Psoas muscle (tissue), 8 donors: ENCODE results near the gene BRD3. TPM values are rescaled to one million over a fixed set of nuclear protein-coding genes. Genes with fewer than 3 reads are reported as not detected.
"Not testable (repeated sequence)": the region's sequence is repeated elsewhere in the genome, so short reads cannot be mapped to it uniquely, and the experiment has no call there.

ENCODE experiments used
- ATAC-seq, 4 donors: fragments of 200-7000 bp; cut with Tn5 transposase; one replicate each; pipeline ENCODE4 v1.9.1; 2020; ENCODE audit warnings: moderate library complexity in 3 of 4, mild to moderate bottlenecking in 2 of 4
- DNase-seq, 2 donors: peaks; one replicate each; pipeline ENCODE4 v3.0.0-alpha.2; 2020
- H3K27ac ChIP-seq: fragments of 200-600 bp; one replicate; pipeline ENCODE4 v1.8.0; 2022
- H3K27me3 ChIP-seq, 3 donors: fragments of 200-600 bp in 1 of 3; one replicate each; pipeline versions ENCODE4 v1.6.1 to v1.8.0; 2013 to 2022; ENCODE audit warnings: low read length in 2 of 3, mild to moderate bottlenecking in 2 of 3, moderate library complexity in 1 of 3; ENCODE audit not compliant: insufficient read depth in 3 of 3
- H3K36me3 ChIP-seq, 2 donors: fragments of 200-600 bp in 1 of 2; one replicate each; pipeline versions ENCODE4 v1.6.1 to v1.8.0; 2013 to 2022; ENCODE audit warnings: low read depth in 1 of 2, mild to moderate bottlenecking in 1 of 2, moderate library complexity in 1 of 2; ENCODE audit not compliant: insufficient read depth in 1 of 2
- H3K4me1 ChIP-seq: fragments of 200-600 bp; one replicate; pipeline ENCODE4 v1.8.0; 2022
- H3K4me3 ChIP-seq: fragments of 200-600 bp; one replicate; pipeline ENCODE4 v1.8.0; 2022; ENCODE audit warnings: mild to moderate bottlenecking
- H3K9me3 ChIP-seq: fragments of 200-600 bp; one replicate; pipeline ENCODE4 v1.8.0; 2022
- WGBS, 3 donors: extraction: QIAGEN DNeasy Blood & Tissue Kit; methylation state at CpG; one replicate each; pipeline versions ENCODE4 v1.1.6 to v1.1.7; 2013; 5-methylcytosine and 5-hydroxymethylcytosine counted together
- intact Hi-C, 2 donors: fragments of 100-400 bp; cut with DNase I; formaldehyde crosslinking; loops; one replicate each; pipeline versions ENCODE4 v1.11.0 to v1.14.2; 2022
- polyA plus RNA-seq, 3 donors: library from polyadenylated mRNA; stranded (reverse); fragments of 200-250 nt; gene quantifications; one replicate each; pipeline ENCODE4 v1.2.3, GENCODE V29; 2013
- total RNA-seq, 4 donors: library from RNA; stranded (reverse); fragmentation: NEBNext Ultra II Directional in 2 of 4; extraction: Animal tissue kit (Norgen Biotek cat#: 25700) in 2 of 4; gene quantifications; one replicate each; pipeline versions ENCODE4 v1.2.1 to v1.2.4, GENCODE V29; 2021 to 2023
- TF ChIP-seq, protein P1 (sequence below): fragments of 200-600 bp; IDR thresholded peaks from one replicate; pipeline ENCODE4 v1.8.0; 2022; ENCODE audit warnings: antibody characterized with exemption
- donor health status: healthy with polysubstance abuse.
- donor health status: DM: no; HTN: no; CAD: no; lungs with moderate emphysema.
- donor health status: Bipolar disorder and iron deficiency.
- donor health status: healthy.
- donor health status: DM: yes; HTN: yes; CAD: no.
- donor health status: DM: no; HTN: no; CAD: no.
- donor health status: DM: no; HTN: no; CAD: no.
- donor health status: DM: yes; HTN: yes; CAD: no.

BRD3 gene
- total and polyA plus RNA-seq, 7 donors = 7.5 to 28.2 (median 21.7) TPM

DNA sequence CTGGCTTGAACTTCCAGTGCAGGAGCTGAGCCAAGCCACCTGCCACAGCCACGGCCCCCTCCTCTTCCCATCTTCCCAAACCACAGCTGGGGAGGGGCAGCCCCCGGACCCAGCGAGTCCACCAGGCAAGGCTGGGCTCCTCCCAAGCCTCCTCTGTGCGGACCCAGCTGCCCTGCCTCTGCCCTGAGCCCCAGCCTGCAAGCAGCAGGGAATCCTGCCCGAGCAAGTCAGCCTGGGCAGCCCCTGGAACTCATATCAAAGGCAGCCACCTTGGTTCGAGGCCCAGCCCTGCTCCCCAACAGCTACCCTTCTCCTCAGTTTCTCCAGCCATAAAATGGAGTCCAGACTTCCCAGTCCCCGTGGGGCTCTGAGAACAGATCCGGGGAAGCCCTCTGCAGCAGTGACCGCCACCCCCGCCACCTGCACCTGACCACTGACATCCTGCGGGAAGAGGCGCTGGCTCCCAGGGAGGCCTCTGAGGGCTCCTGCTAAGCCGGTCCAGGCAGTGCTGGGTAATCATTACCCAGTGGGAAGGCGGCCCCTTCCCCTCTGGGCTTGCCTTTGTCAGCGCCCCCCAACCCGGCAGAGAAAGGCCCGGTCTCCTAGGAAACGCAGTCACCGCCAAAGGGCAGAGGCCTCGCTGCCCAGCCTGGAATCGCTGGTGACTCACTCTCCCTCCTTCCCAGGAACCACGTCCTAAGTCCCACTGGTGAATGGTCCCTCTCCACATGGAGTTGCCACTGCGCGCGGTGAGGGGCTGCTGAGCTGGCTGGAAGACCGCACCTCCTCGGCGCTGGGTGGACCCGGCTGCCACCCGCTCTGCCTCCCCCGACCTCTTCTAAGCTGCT, 77.2 kb downstream of the BRD3 start:
- peak; percentile 62 to 71 for DNase-seq
- no peak for ATAC-seq
- no peaks in the 10 kb centered on the region for H3K9me3 ChIP-seq
- H3K4me3 ChIP-seq = peak overlapping the region; percentile 64
- intact Hi-C loops = loop anchor here in 1 of 2 donors (5.0 kb wide), 1 partner anchor 112 kb away; no protein-coding TSS in a partner anchor
- H3K27me3 ChIP-seq = peaks cover 0 to 49% (median 8%) of the 10 kb centered on the region in 3 donors
- WGBS, 3 donors = 30 to 46% (median 37%) methylated on average over 27 to 31 of the region's 31 CpGs
- H3K4me1 ChIP-seq = peaks cover 4% of the 10 kb centered on the region
- TF ChIP-seq, protein P1, sequence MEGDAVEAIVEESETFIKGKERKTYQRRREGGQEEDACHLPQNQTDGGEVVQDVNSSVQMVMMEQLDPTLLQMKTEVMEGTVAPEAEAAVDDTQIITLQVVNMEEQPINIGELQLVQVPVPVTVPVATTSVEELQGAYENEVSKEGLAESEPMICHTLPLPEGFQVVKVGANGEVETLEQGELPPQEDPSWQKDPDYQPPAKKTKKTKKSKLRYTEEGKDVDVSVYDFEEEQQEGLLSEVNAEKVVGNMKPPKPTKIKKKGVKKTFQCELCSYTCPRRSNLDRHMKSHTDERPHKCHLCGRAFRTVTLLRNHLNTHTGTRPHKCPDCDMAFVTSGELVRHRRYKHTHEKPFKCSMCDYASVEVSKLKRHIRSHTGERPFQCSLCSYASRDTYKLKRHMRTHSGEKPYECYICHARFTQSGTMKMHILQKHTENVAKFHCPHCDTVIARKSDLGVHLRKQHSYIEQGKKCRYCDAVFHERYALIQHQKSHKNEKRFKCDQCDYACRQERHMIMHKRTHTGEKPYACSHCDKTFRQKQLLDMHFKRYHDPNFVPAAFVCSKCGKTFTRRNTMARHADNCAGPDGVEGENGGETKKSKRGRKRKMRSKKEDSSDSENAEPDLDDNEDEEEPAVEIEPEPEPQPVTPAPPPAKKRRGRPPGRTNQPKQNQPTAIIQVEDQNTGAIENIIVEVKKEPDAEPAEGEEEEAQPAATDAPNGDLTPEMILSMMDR = no peak
- no peaks in the 10 kb centered on the region for H3K36me3 ChIP-seq
- no peak overlapping the region for H3K27ac ChIP-seq

DNA sequence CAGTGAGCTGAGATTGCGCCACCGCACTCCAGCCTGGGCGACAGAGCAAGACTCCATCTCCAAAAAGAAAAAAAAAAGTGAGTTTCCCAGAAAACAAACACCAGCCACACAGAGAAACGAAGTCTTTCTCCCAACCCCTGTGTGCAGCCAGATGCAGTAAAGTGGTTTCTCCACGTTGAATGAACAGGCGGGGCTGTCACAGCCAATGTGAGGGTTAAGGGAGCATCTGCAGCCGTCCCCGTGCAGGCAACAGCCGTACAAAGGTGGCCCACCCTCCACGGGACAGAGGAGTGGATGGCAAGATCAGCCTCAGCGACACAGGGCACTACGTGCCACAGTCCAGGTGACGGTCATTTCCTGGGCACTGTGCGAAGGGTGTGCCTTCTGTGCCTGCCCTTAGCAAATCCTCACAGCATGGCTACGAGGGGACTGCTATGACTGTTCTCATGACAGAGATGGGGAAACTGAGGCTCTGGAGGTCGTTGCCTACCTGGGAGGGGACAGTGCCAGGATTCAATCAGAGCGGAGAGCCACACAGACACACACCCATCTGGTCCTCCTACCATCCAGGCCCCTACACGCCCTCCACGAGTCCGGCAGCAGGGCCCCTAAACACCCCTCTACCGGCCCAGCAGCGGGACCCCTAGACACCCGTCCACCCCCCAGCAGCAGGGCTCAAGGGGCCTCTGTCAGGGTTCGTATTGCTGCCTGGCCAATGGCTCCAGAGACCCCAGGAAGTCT, 78.0 kb downstream of the BRD3 start:
- peak in 1 of 2 donors; percentile 19 for DNase-seq
- ATAC-seq = no peak
- intact Hi-C loops = loop anchor here in 1 of 2 donors (5.0 kb wide), 1 partner anchor 113 kb away; no protein-coding TSS in a partner anchor

DNA sequence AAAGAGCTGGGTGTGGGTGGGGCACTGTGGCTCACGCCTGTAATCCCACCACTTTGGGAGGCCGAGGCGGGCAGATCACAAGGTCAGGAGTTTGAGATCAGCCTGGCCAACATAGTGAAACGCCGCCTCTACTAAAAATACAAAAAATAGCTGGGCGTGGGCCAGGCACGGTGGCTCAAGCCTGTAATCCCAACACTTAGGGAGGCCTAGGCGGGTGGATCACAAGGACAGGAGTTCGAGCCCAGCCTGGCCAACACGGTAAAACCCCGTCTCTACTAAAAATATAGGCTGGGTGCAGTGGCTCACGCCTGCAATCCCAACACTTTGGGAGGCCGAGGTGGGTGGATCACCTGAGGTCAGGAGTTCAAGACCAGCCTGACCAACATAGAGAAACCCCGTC, 79.1 kb downstream of the BRD3 start:
- H3K27me3 ChIP-seq = peaks cover 0 to 33% (median 8%) of the 10 kb centered on the region in 3 donors
- peak in 1 of 2 donors; percentile 9 for DNase-seq
- H3K27ac ChIP-seq, intact Hi-C loops, H3K9me3 ChIP-seq, H3K4me3 ChIP-seq, H3K36me3 ChIP-seq, ATAC-seq, H3K4me1 ChIP-seq: not testable (repeated sequence)
- WGBS, 3 donors = 85 to 90% (median 88%) methylated on average over 14 of the region's 14 CpGs

More for the DNA sequence above, 78.0 kb downstream of the BRD3 start:
- Histone ChIP-seq H3K27me3 (peaks cover 0 to 43% (median 8%) of the 10 kb centered on the region in 3 donors), H3K4me3 (no peak overlapping the region), H3K27ac (no peak overlapping the region), H3K4me1 (peaks cover 4% of the 10 kb centered on the region), H3K36me3 (no peaks in the 10 kb centered on the region), H3K9me3 (no peaks in the 10 kb centered on the region)
- TF ChIP-seq, protein P1 = no peak
- 74 to 82% (median 76%) methylated on average over 22 to 24 of the region's 24 CpGs for WGBS, 3 donors

DNA sequence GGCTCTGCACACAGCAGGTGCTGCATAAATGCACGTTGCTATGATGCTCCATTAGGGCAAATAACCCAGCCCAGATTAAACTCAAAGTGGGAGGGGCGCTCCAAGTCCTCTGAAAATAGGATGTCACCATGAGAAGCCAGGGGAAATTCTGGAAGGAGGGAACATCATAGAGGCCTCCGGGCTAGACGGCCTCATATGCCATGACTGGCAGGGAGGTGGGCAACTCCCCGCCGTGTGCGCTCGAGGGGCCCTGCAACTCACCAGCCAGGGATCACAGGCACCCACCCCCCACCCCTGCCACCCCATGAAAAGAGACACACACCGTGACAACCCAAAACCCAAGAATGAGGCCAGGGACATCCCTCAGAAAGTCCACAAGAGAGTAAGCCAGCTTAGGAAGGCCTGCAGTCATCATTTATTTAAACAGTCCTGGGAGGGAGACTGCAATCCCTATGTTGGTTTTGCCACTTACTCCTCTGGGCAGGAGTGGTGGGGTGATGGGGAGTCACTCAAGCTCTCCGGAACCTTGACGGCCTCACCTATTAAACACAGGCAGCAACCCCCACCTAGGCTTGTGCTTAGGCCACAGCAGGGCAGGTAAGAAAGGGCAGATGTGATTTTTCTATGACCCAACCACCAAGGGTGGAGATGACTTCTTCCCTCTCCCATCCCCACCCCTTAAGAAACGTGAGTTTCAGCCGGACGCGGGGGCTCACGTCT, 79.7 kb downstream of the BRD3 start:
- H3K36me3 ChIP-seq = no peaks in the 10 kb centered on the region
- DNase-seq = peak in 1 of 2 donors; percentile 19
- intact Hi-C loops = no loop called here
- no peak for ATAC-seq
- H3K4me1 ChIP-seq = peaks cover 4% of the 10 kb centered on the region
- WGBS, 3 donors = 80 to 86% (median 83%) methylated on average over 16 of the region's 16 CpGs
- H3K27me3 ChIP-seq = peaks cover 0 to 26% (median 8%) of the 10 kb centered on the region in 3 donors
- TF ChIP-seq, protein P1 = no peak
- no peak overlapping the region for H3K4me3 ChIP-seq
- H3K27ac ChIP-seq = no peak overlapping the region
- H3K9me3 ChIP-seq = no peaks in the 10 kb centered on the region
